ENCODE results near the gene RPS6KA6. TPM values are rescaled to one million over a fixed set of nuclear protein-coding genes. Genes with fewer than 3 reads are reported as not detected.

Gene RPS6KA6
- polyA plus RNA-seq, 1 experiment, result 1.9 TPM

GRCh38 chrX:84218726-84219125 is 30.7 kb upstream of the RPS6KA6 start:
- no peak for TF ChIP-seq CTCF (IDR thresholded peaks at IDR 0.05; ENCODE audit: insufficient read depth, low read depth, low read length)
- H3K36me3 ChIP-seq (ENCODE audit: control insufficient read depth, insufficient read depth, low read length), result no peaks in the 10 kb centered on the region
- ChIA-PET POLR2A (no interaction called here), CTCF (no interaction called here)
- H3K27me3 ChIP-seq (ENCODE audit: control insufficient read depth, insufficient read depth, low read length), result no peaks in the 10 kb centered on the region
- no peak overlapping the region for H3K4me3 ChIP-seq (ENCODE audit: low read depth, low read length)
- no peak for DNase-seq (ENCODE audit: low read depth)

- POLR2A ChIA-PET, result no interaction called here
- DNase-seq (ENCODE audit: low read depth), result no peak
- CTCF ChIA-PET, result interaction anchor here (0.8 kb wide), 1 partner anchor 32 kb away, joined by 4 read pairs; no protein-coding TSS in a partner anchor
Measured at GRCh38 chrX:84216881-84217280, 28.9 kb upstream of the RPS6KA6 start.

GRCh38 chrX:84216406-84216805 is 28.4 kb upstream of the RPS6KA6 start:
- CTCF ChIA-PET, result interaction anchor here (0.8 kb wide), 1 partner anchor 31 kb away, joined by 4 read pairs; no protein-coding TSS in a partner anchor
- TF ChIP-seq CTCF (IDR thresholded peaks at IDR 0.05; ENCODE audit: insufficient read depth, low read depth, low read length), result no peak
- no peak for DNase-seq (ENCODE audit: low read depth)
- no peaks in the 10 kb centered on the region for H3K27me3 ChIP-seq (ENCODE audit: control insufficient read depth, insufficient read depth, low read length)
- H3K36me3 ChIP-seq (ENCODE audit: control insufficient read depth, insufficient read depth, low read length), result no peaks in the 10 kb centered on the region
- no peak overlapping the region for H3K4me3 ChIP-seq (ENCODE audit: low read depth, low read length)
- POLR2A ChIA-PET, result no interaction called here

More at GRCh38 chrX:84216881-84217280, 28.9 kb upstream of the RPS6KA6 start:
- no peak for TF ChIP-seq CTCF (IDR thresholded peaks at IDR 0.05; ENCODE audit: insufficient read depth, low read depth, low read length)
- no peak overlapping the region for H3K4me3 ChIP-seq (ENCODE audit: low read depth, low read length)
- H3K27me3 ChIP-seq (ENCODE audit: control insufficient read depth, insufficient read depth, low read length), result no peaks in the 10 kb centered on the region
- H3K36me3 ChIP-seq (ENCODE audit: control insufficient read depth, insufficient read depth, low read length), result no peaks in the 10 kb centered on the region

- Histone ChIP-seq H3K27me3 (ENCODE audit: control insufficient read depth, insufficient read depth, low read length) (no peaks in the 10 kb centered on the region), H3K4me3 (ENCODE audit: low read depth, low read length) (no peak overlapping the region), H3K36me3 (ENCODE audit: control insufficient read depth, insufficient read depth, low read length) (no peaks in the 10 kb centered on the region)
- no peak for DNase-seq (ENCODE audit: low read depth)
- TF ChIP-seq CTCF (IDR thresholded peaks at IDR 0.05; ENCODE audit: insufficient read depth, low read depth, low read length), result no peak
- ChIA-PET POLR2A (no interaction called here), CTCF (no interaction called here)
Measured at GRCh38 chrX:84205276-84205675, 17.3 kb upstream of the RPS6KA6 start.

- H3K36me3 ChIP-seq (ENCODE audit: control insufficient read depth, insufficient read depth, low read length), result no peaks in the 10 kb centered on the region
- CTCF ChIA-PET, result no interaction called here
- POLR2A ChIA-PET, result no interaction called here
- no peaks in the 10 kb centered on the region for H3K27me3 ChIP-seq (ENCODE audit: control insufficient read depth, insufficient read depth, low read length)
- no peak overlapping the region for H3K4me3 ChIP-seq (ENCODE audit: low read depth, low read length)
- no peak for DNase-seq (ENCODE audit: low read depth)
- TF ChIP-seq CTCF (IDR thresholded peaks at IDR 0.05; ENCODE audit: insufficient read depth, low read depth, low read length), result no peak
Measured at GRCh38 chrX:84199688-84200087, 11.7 kb upstream of the RPS6KA6 start.

Measured in BJ (cell line).